ENCODE results near the gene SAP30BP.
A peak's percentile ranks its signal among the peaks of the same experiment; 100 is the strongest.

Gene SAP30BP

GRCh38 chr17:75719732-75720131 lies 52.6 kb downstream of the SAP30BP start:
- no peak for DNase-seq (ENCODE audit: low read depth in 2 of 2)

GRCh38 chr17:75720656-75721462 lies 53.7 kb downstream of the SAP30BP start, which contains the start of gene ITGB4:
ITGB4 (plus strand) TSS chr17:75721459; CDS start chr17:75724704, 3,245 bp downstream.
- DNase-seq (ENCODE audit: low read depth in 2 of 2), result peak; percentile 7 to 63

- DNase-seq (ENCODE audit: low read depth in 2 of 2), result no peak
These were observed 54.4 kb downstream of the SAP30BP start for GRCh38 chr17:75721463-75722011.

- DNase-seq (ENCODE audit: low read depth in 2 of 2), result no peak
These were observed 54.9 kb downstream of the SAP30BP start for GRCh38 chr17:75722076-75722475.

GRCh38 chr17:75722542-75723095 lies 55.5 kb downstream of the SAP30BP start:
- no peak for DNase-seq (ENCODE audit: low read depth in 2 of 2)

- no peak for DNase-seq (ENCODE audit: low read depth in 2 of 2)
These were observed 56.2 kb downstream of the SAP30BP start for GRCh38 chr17:75723171-75723930.

- no peak for DNase-seq (ENCODE audit: low read depth in 2 of 2)
These were observed 57.2 kb downstream of the SAP30BP start for GRCh38 chr17:75724016-75725003.

GRCh38 chr17:75725504-75725903 lies 58.4 kb downstream of the SAP30BP start:
- no peak for DNase-seq (ENCODE audit: low read depth in 2 of 2)

- DNase-seq (ENCODE audit: low read depth in 2 of 2), result no peak
These were observed 60.3 kb downstream of the SAP30BP start for GRCh38 chr17:75727391-75727790.

- DNase-seq (ENCODE audit: low read depth in 2 of 2), result no peak
These were observed 62.2 kb downstream of the SAP30BP start for GRCh38 chr17:75729351-75729750.

GRCh38 chr17:75730065-75730464 lies 62.9 kb downstream of the SAP30BP start:
- no peak for DNase-seq (ENCODE audit: low read depth in 2 of 2)

- DNase-seq (ENCODE audit: low read depth in 2 of 2), result no peak
These were observed 64.1 kb downstream of the SAP30BP start for GRCh38 chr17:75731086-75731715.

- DNase-seq (ENCODE audit: low read depth in 2 of 2), result no peak
These were observed 64.8 kb downstream of the SAP30BP start for GRCh38 chr17:75731716-75732498.

- DNase-seq (ENCODE audit: low read depth in 2 of 2), result no peak
These were observed 66.3 kb downstream of the SAP30BP start for GRCh38 chr17:75733471-75733870.

- DNase-seq (ENCODE audit: low read depth in 2 of 2), result no peak
These were observed 67.6 kb downstream of the SAP30BP start for GRCh38 chr17:75734674-75735294.

GRCh38 chr17:75736173-75736835 lies 69.2 kb downstream of the SAP30BP start:
- DNase-seq (ENCODE audit: low read depth in 2 of 2), result no peak

GRCh38 chr17:75737133-75737962 lies 70.2 kb downstream of the SAP30BP start:
- DNase-seq (ENCODE audit: low read depth in 2 of 2), result no peak
